ENCODE data around the gene SRP54. TPM values are rescaled to one million over a fixed set of nuclear protein-coding genes. Genes with fewer than 3 reads are reported as not detected.

SRP54 gene
- total RNA-seq, 1 donor from 2014 or later = 74.0 TPM

GRCh38 chr14:35042632-35043031 lies 59.8 kb downstream of the SRP54 start:
- peaks cover 1% of the 10 kb centered on the region for H4K20me1 ChIP-seq (ENCODE audit: insufficient read depth, low read length)
- H3K79me2 ChIP-seq (ENCODE audit: insufficient read depth, low read length) = peaks cover 2% of the 10 kb centered on the region
- H3K9ac ChIP-seq (ENCODE audit: low read length) = no peak overlapping the region
- no peaks in the 10 kb centered on the region for H3K9me3 ChIP-seq (ENCODE audit: insufficient read depth, low read depth, low read length)
- no peaks in the 10 kb centered on the region for H3K36me3 ChIP-seq (ENCODE audit: insufficient read depth, low read length)
- no peak for FAIRE-seq
- H3K27ac ChIP-seq (ENCODE audit: low read depth, low read length) = no peak overlapping the region
- H3K27ac Mint-ChIP-seq (ENCODE audit: unreplicated experiment) = no peak overlapping the region
- DNase-seq (ENCODE audit: low read depth) = no peak
- H3K4me1 Mint-ChIP-seq (ENCODE audit: low read depth, unreplicated experiment) = no peaks in the 10 kb centered on the region
- peaks cover 2% of the 10 kb centered on the region for H3K36me3 Mint-ChIP-seq (ENCODE audit: low read depth, unreplicated experiment)
- H2AFZ ChIP-seq (ENCODE audit: low read depth, low read length) = no peak overlapping the region
- H3K4me3 Mint-ChIP-seq (ENCODE audit: unreplicated experiment) = no peak overlapping the region
- no peak overlapping the region for H3K4me3 ChIP-seq (ENCODE audit: insufficient read depth, low read depth, low read length)
- no peaks in the 10 kb centered on the region for H3K27me3 Mint-ChIP-seq (ENCODE audit: low read depth, unreplicated experiment)
- H3K4me2 ChIP-seq (ENCODE audit: low read length) = no peak overlapping the region
- no peaks in the 10 kb centered on the region for H3K4me1 ChIP-seq (ENCODE audit: insufficient read depth, low read length)
- TF ChIP-seq, protein P1, sequence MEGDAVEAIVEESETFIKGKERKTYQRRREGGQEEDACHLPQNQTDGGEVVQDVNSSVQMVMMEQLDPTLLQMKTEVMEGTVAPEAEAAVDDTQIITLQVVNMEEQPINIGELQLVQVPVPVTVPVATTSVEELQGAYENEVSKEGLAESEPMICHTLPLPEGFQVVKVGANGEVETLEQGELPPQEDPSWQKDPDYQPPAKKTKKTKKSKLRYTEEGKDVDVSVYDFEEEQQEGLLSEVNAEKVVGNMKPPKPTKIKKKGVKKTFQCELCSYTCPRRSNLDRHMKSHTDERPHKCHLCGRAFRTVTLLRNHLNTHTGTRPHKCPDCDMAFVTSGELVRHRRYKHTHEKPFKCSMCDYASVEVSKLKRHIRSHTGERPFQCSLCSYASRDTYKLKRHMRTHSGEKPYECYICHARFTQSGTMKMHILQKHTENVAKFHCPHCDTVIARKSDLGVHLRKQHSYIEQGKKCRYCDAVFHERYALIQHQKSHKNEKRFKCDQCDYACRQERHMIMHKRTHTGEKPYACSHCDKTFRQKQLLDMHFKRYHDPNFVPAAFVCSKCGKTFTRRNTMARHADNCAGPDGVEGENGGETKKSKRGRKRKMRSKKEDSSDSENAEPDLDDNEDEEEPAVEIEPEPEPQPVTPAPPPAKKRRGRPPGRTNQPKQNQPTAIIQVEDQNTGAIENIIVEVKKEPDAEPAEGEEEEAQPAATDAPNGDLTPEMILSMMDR (IDR thresholded peaks at IDR 0.05; ENCODE audit: insufficient read depth, low read depth, low read length) = no peak
- no peak for TF ChIP-seq EZH2 (IDR thresholded peaks at IDR 0.05; ENCODE audit: insufficient read depth, low read length)
- H3K9me3 Mint-ChIP-seq (ENCODE audit: unreplicated experiment) = peaks cover 1% of the 10 kb centered on the region
- no peaks in the 10 kb centered on the region for H3K27me3 ChIP-seq (ENCODE audit: insufficient read depth, low read length)

DNA sequence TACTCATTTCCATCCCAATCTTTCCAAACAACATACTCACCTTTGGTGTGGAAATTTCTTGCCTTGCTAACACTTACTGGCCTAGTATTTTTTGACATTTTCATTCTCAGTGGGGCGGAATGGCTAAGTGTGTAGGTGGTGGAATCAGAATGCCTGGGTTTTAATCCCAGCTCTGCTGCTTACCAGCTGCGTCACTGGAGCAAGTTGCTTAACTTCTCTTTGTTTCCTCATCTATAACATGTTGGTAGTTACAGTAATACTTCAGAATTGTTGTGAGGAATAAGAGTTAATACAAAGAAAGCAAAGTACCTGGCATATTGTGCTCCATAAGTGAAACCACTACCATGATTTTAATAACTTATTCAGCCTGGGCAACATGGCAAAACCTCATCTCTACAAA lies 60.3 kb downstream of the SRP54 start:
- Mint-ChIP-seq H3K27ac (ENCODE audit: unreplicated experiment) (no peak overlapping the region), H3K27me3 (ENCODE audit: low read depth, unreplicated experiment) (no peaks in the 10 kb centered on the region), H3K4me1 (ENCODE audit: low read depth, unreplicated experiment) (peaks cover 3% of the 10 kb centered on the region), H3K9me3 (ENCODE audit: unreplicated experiment) (peaks cover 1% of the 10 kb centered on the region), H3K36me3 (ENCODE audit: low read depth, unreplicated experiment) (peaks cover 2% of the 10 kb centered on the region), H3K4me3 (ENCODE audit: unreplicated experiment) (no peak overlapping the region)
- DNase-seq (ENCODE audit: low read depth) (no peak), FAIRE-seq (no peak)
- no peak overlapping the region for H2AFZ ChIP-seq (ENCODE audit: low read depth, low read length)
- TF ChIP-seq, protein P1 (IDR thresholded peaks at IDR 0.05; ENCODE audit: insufficient read depth, low read depth, low read length) = no peak
- TF ChIP-seq EZH2 (IDR thresholded peaks at IDR 0.05; ENCODE audit: insufficient read depth, low read length) = no peak
- H3K36me3 ChIP-seq (ENCODE audit: insufficient read depth, low read length) = no peaks in the 10 kb centered on the region
- no peak overlapping the region for H3K4me3 ChIP-seq (ENCODE audit: insufficient read depth, low read depth, low read length)
- no peak overlapping the region for H3K27ac ChIP-seq (ENCODE audit: low read depth, low read length)
- no peak overlapping the region for H3K4me2 ChIP-seq (ENCODE audit: low read length)
- peaks cover 6% of the 10 kb centered on the region for H4K20me1 ChIP-seq (ENCODE audit: insufficient read depth, low read length)
- H3K79me2 ChIP-seq (ENCODE audit: insufficient read depth, low read length) = peaks cover 6% of the 10 kb centered on the region
- no peak overlapping the region for H3K9ac ChIP-seq (ENCODE audit: low read length)
- H3K27me3 ChIP-seq (ENCODE audit: insufficient read depth, low read length) = no peaks in the 10 kb centered on the region
- H3K9me3 ChIP-seq (ENCODE audit: insufficient read depth, low read depth, low read length) = no peaks in the 10 kb centered on the region
- H3K4me1 ChIP-seq (ENCODE audit: insufficient read depth, low read length) = no peaks in the 10 kb centered on the region

DNA sequence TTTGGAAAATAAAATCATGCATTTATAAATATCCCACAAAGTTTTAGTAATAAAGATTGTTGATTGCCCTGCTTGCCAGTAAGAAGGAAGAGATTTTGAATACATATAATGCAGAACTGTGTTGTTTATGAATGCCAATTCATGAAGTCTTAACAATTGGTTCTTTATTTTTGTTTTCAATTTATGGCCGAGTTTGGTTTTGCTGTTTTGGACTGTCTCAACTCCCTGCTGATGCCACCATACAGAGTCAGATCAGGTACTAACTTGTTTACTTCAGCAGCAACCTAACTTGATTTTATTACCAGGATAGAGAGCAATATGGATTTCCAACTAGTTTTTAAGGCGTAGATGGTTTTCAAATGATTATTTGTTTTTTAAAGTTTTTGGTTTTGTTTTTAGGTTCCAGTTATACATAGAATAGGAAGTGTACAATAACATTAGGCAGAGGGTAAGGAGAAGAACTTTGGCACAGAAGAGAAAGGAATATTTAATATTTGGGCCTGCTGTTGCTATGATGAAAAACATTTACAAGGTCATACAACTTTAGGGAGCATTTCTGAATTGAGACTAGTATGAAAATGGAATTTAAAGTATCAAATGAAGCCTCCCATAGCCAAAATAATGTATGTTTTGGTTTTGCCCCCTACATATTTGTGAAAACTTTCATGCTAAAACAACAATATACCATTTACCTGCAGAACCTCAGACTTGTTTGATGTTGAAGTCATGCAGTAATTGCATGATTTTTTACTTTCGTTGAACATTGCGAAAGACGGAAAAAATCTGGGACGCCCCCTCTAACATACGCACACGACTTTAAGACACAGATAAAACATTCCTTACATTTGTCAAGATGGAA lies 62.4 kb downstream of the SRP54 start:
- peaks cover 5% of the 10 kb centered on the region for H3K4me1 Mint-ChIP-seq (ENCODE audit: low read depth, unreplicated experiment)
- H3K36me3 ChIP-seq (ENCODE audit: insufficient read depth, low read length) = no peaks in the 10 kb centered on the region
- DNase-seq (ENCODE audit: low read depth) (peak; percentile 56), FAIRE-seq (peak; percentile 9)
- no peaks in the 10 kb centered on the region for H3K36me3 Mint-ChIP-seq (ENCODE audit: low read depth, unreplicated experiment)
- peak overlapping the region; percentile 93 for H3K4me3 Mint-ChIP-seq (ENCODE audit: unreplicated experiment)
- H3K27me3 Mint-ChIP-seq (ENCODE audit: low read depth, unreplicated experiment) = no peaks in the 10 kb centered on the region
- peaks cover 12% of the 10 kb centered on the region for H4K20me1 ChIP-seq (ENCODE audit: insufficient read depth, low read length)
- peak overlapping the region; percentile 98 for H3K27ac ChIP-seq (ENCODE audit: low read depth, low read length)
- no peaks in the 10 kb centered on the region for H3K9me3 ChIP-seq (ENCODE audit: insufficient read depth, low read depth, low read length)
- H3K9me3 Mint-ChIP-seq (ENCODE audit: unreplicated experiment) = no peaks in the 10 kb centered on the region
- no peaks in the 10 kb centered on the region for H3K27me3 ChIP-seq (ENCODE audit: insufficient read depth, low read length)
- peak overlapping the region; percentile 97 for H3K27ac Mint-ChIP-seq (ENCODE audit: unreplicated experiment)
- H3K4me2 ChIP-seq (ENCODE audit: low read length) = peak overlapping the region; percentile 98
- peaks cover 26% of the 10 kb centered on the region for H3K79me2 ChIP-seq (ENCODE audit: insufficient read depth, low read length)
- H3K9ac ChIP-seq (ENCODE audit: low read length) = peak overlapping the region; percentile 98
- no peaks in the 10 kb centered on the region for H3K4me1 ChIP-seq (ENCODE audit: insufficient read depth, low read length)
- TF ChIP-seq EZH2 (IDR thresholded peaks at IDR 0.05; ENCODE audit: insufficient read depth, low read length) = no peak
- TF ChIP-seq, protein P1 (IDR thresholded peaks at IDR 0.05; ENCODE audit: insufficient read depth, low read depth, low read length) = no peak
- H2AFZ ChIP-seq (ENCODE audit: low read depth, low read length) = peak overlapping the region; percentile 77
- peak overlapping the region; percentile 93 for H3K4me3 ChIP-seq (ENCODE audit: insufficient read depth, low read depth, low read length)
